Activated naive CD4-positive, alpha-beta T cell treated with anti-CD3 and anti-CD28 coated beads, Interleukin-2, amount 10 ng/mL, durations not matched to agents 7 days and 5 days (primary cell): ENCODE measurements around the gene NRCAM.

Experiments used
- CTCF ChIA-PET: fragments of 350-600 bp; sonication (Branson Sonifier 250); formaldehyde crosslinking; loops from one replicate; lab custom pipeline; 2021; ENCODE audit warnings: antibody characterized with exemption; lab: Charles Lee
- DNase-seq: peaks from one replicate; pipeline ENCODE4 v3.0.0-alpha.2; 2020
- H3K27ac Mint-ChIP-seq: one replicate; pipeline ENCODE4 v1.8.0; 2021; ENCODE audit warnings: mild to moderate bottlenecking, moderate library complexity, mixed read lengths
- H3K27me3 Mint-ChIP-seq: one replicate; pipeline ENCODE4 v1.8.0; 2021; ENCODE audit warnings: mild to moderate bottlenecking, mixed read lengths
- H3K36me3 Mint-ChIP-seq: one replicate; pipeline ENCODE4 v1.8.0; 2021; ENCODE audit warnings: mixed read lengths
- H3K4me1 Mint-ChIP-seq: one replicate; pipeline ENCODE4 v1.8.0; 2021; ENCODE audit warnings: mixed read lengths
- H3K4me3 Mint-ChIP-seq: one replicate; pipeline ENCODE4 v1.8.0; 2021; ENCODE audit warnings: mild to moderate bottlenecking, moderate library complexity, mixed read lengths
- H3K9me3 Mint-ChIP-seq: one replicate; pipeline ENCODE4 v1.8.0; 2021; ENCODE audit warnings: mixed read lengths

Gene NRCAM

GRCh38 chr7:108236681-108237415 lies 219.4 kb downstream of the NRCAM start:
- H3K4me3 Mint-ChIP-seq = no peak overlapping the region
- no peaks in the 10 kb centered on the region for H3K27me3 Mint-ChIP-seq
- H3K36me3 Mint-ChIP-seq = no peaks in the 10 kb centered on the region
- CTCF ChIA-PET = no interaction called here
- H3K9me3 Mint-ChIP-seq = no peaks in the 10 kb centered on the region
- no peak for DNase-seq
- no peaks in the 10 kb centered on the region for H3K4me1 Mint-ChIP-seq
- no peak overlapping the region for H3K27ac Mint-ChIP-seq

DNA sequence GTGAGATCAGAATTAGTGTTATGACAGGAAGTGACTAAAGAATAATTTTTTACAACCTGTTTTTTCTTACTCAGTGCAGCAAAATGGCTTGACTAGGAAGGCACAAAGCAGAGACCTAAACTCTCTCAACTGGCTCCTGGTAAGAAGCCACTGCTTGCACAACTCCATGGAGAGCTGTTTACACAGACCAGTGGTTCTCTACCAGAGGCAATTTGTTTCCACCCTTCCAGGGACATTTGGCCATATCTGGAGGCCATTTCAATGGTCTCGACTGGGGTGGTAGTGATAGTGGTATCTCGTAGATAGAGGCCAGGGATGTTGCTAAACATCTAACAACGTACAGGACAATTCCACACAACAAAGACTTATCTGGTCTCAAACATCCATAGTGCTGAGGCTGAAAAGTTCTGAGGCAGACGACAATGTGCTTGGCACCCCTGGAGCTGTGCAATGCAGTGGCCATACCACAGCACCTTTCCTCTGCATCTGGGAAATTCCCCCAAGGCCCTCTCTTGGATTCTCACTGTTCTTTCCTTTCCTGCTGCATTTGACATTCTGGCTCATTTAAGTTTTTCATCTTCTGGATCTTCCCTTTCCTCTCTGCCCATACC lies 220.7 kb downstream of the NRCAM start:
- no peaks in the 10 kb centered on the region for H3K4me1 Mint-ChIP-seq
- H3K27me3 Mint-ChIP-seq = no peaks in the 10 kb centered on the region
- no peaks in the 10 kb centered on the region for H3K9me3 Mint-ChIP-seq
- no peak overlapping the region for H3K27ac Mint-ChIP-seq
- DNase-seq = no peak
- H3K36me3 Mint-ChIP-seq = no peaks in the 10 kb centered on the region
- CTCF ChIA-PET = no interaction called here
- H3K4me3 Mint-ChIP-seq = no peak overlapping the region

DNA sequence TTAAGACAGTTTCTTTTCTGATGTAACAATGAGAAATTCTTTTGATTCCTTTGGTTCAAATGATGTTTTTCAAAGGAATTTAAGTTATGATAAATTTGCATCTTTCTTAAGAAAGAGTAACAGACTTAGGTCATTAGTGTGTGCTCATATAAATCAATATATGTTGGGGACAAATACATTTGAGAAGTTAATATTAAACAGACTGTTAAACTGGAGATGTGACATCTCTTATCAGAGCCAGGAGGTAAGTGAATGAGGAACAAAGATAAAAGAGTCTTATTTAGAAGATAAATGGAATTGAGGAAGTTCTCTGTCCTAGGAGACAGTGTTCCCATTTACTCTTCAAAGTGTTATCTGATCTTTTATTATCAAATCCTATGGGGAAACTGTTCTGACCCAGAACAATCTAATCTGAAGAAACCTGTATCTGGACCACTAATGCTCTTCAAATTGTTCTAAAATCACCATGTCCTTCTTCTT lies 221.2 kb downstream of the NRCAM start:
- no peaks in the 10 kb centered on the region for H3K36me3 Mint-ChIP-seq

DNA sequence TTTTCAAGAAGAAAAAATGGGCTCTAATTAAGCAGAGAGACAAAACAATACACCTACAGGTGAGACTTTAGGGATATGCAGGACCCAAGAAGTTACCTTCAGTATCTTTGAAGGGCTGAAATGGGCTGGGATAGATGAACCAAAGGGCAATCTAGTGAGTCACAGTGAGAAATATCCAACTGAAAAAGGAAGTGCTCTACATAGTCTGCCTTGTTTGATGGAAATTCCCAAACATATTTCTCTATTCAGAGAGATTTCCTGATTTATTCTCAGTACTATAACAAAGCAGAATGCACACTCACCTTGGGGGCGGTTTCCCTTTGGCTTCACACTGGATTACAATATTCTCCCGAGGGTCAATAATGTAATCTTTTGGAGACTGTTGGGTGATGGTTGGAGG lies 222.0 kb downstream of the NRCAM start:
- Mint-ChIP-seq H3K4me1 (no peaks in the 10 kb centered on the region), H3K9me3 (no peaks in the 10 kb centered on the region), H3K4me3 (no peak overlapping the region), H3K27me3 (no peaks in the 10 kb centered on the region), H3K27ac (no peak overlapping the region), H3K36me3 (no peaks in the 10 kb centered on the region)
- CTCF ChIA-PET = no interaction called here
- DNase-seq = no peak

More for the DNA sequence above, 221.2 kb downstream of the NRCAM start:
- CTCF ChIA-PET = no interaction called here
- DNase-seq = no peak
- H3K9me3 Mint-ChIP-seq = no peaks in the 10 kb centered on the region
- H3K27me3 Mint-ChIP-seq = no peaks in the 10 kb centered on the region
- no peaks in the 10 kb centered on the region for H3K4me1 Mint-ChIP-seq
- H3K27ac Mint-ChIP-seq = no peak overlapping the region
- no peak overlapping the region for H3K4me3 Mint-ChIP-seq

- CTCF ChIA-PET = no interaction called here
- no peak overlapping the region for H3K4me3 Mint-ChIP-seq
- H3K36me3 Mint-ChIP-seq = no peaks in the 10 kb centered on the region
- no peak overlapping the region for H3K27ac Mint-ChIP-seq
- H3K9me3 Mint-ChIP-seq = no peaks in the 10 kb centered on the region
- no peaks in the 10 kb centered on the region for H3K4me1 Mint-ChIP-seq
- H3K27me3 Mint-ChIP-seq = no peaks in the 10 kb centered on the region
- no peak for DNase-seq
Observed at GRCh38 chr7:108232076-108232475, 224.2 kb downstream of the NRCAM start.

DNA sequence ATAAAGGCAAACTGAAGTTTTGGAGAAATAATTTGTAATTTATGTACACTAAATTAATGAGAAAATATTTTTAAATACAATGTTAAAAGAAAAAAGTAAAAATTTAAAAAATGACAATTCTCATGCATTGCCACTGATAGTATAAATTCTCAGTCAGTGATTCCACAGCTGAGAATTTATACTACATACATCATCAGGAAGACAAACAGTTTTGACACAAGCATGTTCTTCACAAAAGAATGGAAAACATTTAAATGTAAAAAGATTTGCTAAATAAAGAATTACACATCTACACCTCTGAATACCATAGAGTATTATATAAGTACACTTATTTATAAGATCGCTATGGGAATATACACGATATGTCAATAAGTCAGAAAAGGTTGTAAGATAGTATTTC lies 225.0 kb downstream of the NRCAM start:
- Mint-ChIP-seq H3K36me3 (no peaks in the 10 kb centered on the region), H3K4me3 (no peak overlapping the region), H3K4me1 (no peaks in the 10 kb centered on the region), H3K27me3 (no peaks in the 10 kb centered on the region), H3K27ac (no peak overlapping the region), H3K9me3 (no peaks in the 10 kb centered on the region)
- CTCF ChIA-PET = no interaction called here
- DNase-seq = no peak

DNA sequence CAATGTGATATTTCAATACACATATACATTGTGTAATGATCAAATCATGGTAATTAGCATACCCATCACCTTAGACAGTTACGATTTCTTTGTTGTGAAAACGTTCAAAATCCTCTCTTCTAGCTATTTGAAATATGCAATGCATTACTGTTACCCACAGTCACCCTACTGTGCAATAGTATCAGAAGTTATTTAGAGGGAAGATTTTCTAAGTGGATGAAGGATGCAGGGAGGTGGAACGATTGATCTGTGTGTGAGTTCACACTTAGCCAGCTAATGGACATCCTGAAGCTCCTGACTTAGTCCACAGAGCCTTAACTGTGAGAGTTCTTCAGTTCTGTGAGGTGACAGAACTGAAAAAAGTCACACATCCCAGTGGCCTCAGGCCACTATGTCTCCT lies 228.9 kb downstream of the NRCAM start:
- Mint-ChIP-seq H3K9me3 (no peaks in the 10 kb centered on the region), H3K36me3 (no peaks in the 10 kb centered on the region), H3K27ac (no peak overlapping the region), H3K4me3 (no peak overlapping the region), H3K27me3 (no peaks in the 10 kb centered on the region), H3K4me1 (no peaks in the 10 kb centered on the region)
- CTCF ChIA-PET = no interaction called here
- DNase-seq = no peak

- no peak for DNase-seq
- Mint-ChIP-seq H3K4me1 (no peaks in the 10 kb centered on the region), H3K9me3 (no peaks in the 10 kb centered on the region), H3K27me3 (no peaks in the 10 kb centered on the region), H3K4me3 (no peak overlapping the region), H3K36me3 (no peaks in the 10 kb centered on the region), H3K27ac (no peak overlapping the region)
- CTCF ChIA-PET = no interaction called here
Observed at GRCh38 chr7:108226816-108227299, 229.4 kb downstream of the NRCAM start.

- Mint-ChIP-seq H3K9me3 (no peaks in the 10 kb centered on the region), H3K36me3 (no peaks in the 10 kb centered on the region), H3K4me3 (no peak overlapping the region), H3K27me3 (no peaks in the 10 kb centered on the region), H3K4me1 (no peaks in the 10 kb centered on the region), H3K27ac (no peak overlapping the region)
- CTCF ChIA-PET = interaction anchor here (0.6 kb wide), 1 partner anchor 44 kb away, joined by 3 read pairs; no protein-coding TSS in a partner anchor
- no peak for DNase-seq
Observed at GRCh38 chr7:108225531-108226181, 230.6 kb downstream of the NRCAM start.

DNA sequence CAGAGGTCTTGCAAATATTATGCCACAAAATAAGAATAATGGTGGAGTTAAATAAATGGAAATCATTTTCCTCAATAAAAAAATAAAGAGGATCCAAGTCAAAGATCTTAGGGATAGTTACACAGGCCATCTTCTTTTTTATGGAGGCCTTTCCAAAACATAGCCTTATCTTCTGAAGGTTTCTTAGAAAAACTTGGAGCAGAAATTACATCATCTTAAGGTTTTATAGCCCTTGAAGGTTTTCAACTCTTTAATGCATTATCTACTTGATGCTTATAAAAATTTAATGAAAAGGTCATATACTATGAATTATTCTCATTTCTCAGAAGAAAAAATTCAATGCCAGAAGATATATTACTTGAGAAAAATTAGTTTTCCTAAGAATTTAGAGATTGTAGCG lies 231.8 kb downstream of the NRCAM start:
- H3K27ac Mint-ChIP-seq = no peak overlapping the region
- no peaks in the 10 kb centered on the region for H3K9me3 Mint-ChIP-seq
- H3K27me3 Mint-ChIP-seq = peaks cover 5% of the 10 kb centered on the region
- H3K4me1 Mint-ChIP-seq = no peaks in the 10 kb centered on the region
- no peak for DNase-seq
- H3K36me3 Mint-ChIP-seq = no peaks in the 10 kb centered on the region
- CTCF ChIA-PET = no interaction called here
- H3K4me3 Mint-ChIP-seq = no peak overlapping the region

DNA sequence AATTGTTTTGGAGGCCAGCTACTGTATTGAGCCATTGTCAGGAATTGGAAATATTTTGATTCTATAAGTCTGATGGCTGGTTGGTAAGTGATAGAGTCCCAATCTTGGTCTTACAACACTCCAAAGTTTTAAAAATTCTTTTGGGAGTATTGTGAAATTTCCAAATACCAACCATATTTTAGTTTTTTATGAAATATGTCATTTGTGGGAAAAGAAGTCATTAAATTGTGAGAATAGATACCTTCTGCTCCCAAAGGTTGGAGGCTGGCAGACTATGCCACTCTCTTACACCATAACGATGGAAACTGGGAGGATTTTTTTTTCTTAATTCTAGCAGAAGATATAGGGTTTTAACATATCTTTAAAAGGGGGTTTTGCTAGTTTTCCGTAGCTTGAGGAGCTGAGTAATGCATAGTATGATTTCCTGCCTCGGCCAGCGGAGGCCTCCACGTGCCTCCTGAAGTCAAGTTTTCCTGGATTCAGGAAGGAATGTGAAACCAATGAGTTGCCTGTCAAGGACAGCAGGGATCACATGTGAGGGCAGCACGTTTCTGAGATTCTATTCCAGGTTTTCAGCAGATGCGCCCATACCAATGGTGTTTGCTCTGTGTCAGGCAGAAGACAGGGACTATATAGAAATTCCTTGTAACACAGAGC lies 233.9 kb downstream of the NRCAM start:
- DNase-seq = no peak
- no peaks in the 10 kb centered on the region for H3K4me1 Mint-ChIP-seq
- H3K36me3 Mint-ChIP-seq = no peaks in the 10 kb centered on the region
- H3K9me3 Mint-ChIP-seq = no peaks in the 10 kb centered on the region
- H3K27me3 Mint-ChIP-seq = peaks cover 9% of the 10 kb centered on the region
- H3K27ac Mint-ChIP-seq = no peak overlapping the region
- CTCF ChIA-PET = no interaction called here
- no peak overlapping the region for H3K4me3 Mint-ChIP-seq

DNA sequence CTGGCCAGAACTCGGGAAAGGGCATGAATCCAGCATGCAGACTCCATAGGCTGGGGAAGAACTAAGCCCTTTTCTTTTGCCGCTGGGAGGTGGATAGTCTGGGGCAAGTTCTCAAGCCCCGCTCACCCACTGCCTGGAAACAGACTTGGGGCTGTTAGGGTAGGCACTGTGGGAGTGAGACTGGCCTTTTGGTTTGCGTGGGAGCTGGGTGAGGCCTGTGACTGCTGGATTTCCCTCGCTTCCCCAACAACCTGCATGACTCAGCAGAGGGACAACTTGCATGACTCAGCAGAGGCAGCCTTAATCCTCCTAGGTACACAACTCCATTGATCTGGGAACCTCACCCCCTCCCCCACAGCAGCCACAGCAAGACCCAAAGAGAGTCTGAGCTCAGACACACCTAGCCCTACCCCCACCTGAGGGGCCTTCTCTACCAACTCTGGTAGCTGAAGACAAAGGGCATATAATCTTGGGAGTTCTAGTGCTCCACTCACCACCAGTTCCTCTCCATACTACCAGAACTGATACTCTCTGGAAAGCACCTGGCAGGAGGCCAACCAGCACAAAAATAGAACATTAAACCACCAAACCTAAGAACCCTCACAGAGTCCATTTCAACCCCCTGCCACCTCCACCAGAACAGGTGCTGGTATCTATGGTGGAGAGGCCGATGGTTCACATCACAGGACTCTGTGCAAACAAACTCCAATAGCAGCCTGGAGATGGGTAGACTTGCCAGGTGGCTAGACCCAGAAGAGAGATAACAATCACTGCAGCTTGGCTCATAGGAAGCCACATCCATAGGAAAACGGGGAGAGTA lies 244.6 kb downstream of the NRCAM start:
- no peak overlapping the region for H3K27ac Mint-ChIP-seq
- DNase-seq = no peak
- no peaks in the 10 kb centered on the region for H3K36me3 Mint-ChIP-seq
- H3K27me3 Mint-ChIP-seq = no peaks in the 10 kb centered on the region
- CTCF ChIA-PET = interaction anchor here (1.5 kb wide), 1 partner anchor 13 kb away, joined by 4 read pairs; no protein-coding TSS in a partner anchor
- H3K9me3 Mint-ChIP-seq = no peaks in the 10 kb centered on the region
- H3K4me1 Mint-ChIP-seq = no peaks in the 10 kb centered on the region
- H3K4me3 Mint-ChIP-seq = no peak overlapping the region

GRCh38 chr7:108210796-108211195 lies 245.4 kb downstream of the NRCAM start:
- CTCF ChIA-PET = interaction anchor here (1.5 kb wide), 1 partner anchor 13 kb away, joined by 4 read pairs; no protein-coding TSS in a partner anchor
- Mint-ChIP-seq H3K36me3 (no peaks in the 10 kb centered on the region), H3K4me3 (no peak overlapping the region), H3K27me3 (no peaks in the 10 kb centered on the region), H3K9me3 (no peaks in the 10 kb centered on the region), H3K4me1 (no peaks in the 10 kb centered on the region), H3K27ac (no peak overlapping the region)
- no peak for DNase-seq
